ENCODE data around the gene MMP7. TPM values are rescaled to one million over a fixed set of nuclear protein-coding genes. Genes with fewer than 3 reads are reported as not detected.

MMP7 gene
- total and polyA plus RNA-seq, 2 donors (not counting 1 experiment from before 2014, with no cell fraction given) = not detected

- H4K20me1 ChIP-seq (ENCODE audit: control insufficient read depth, insufficient read depth, low read length, poor library complexity, severe bottlenecking) = no peaks in the 10 kb centered on the region
- H3K27ac ChIP-seq (ENCODE audit: low read length in 2 of 2) = peak overlapping the region; percentile 87 to 96
- ATAC-seq (ENCODE audit: low read depth) (peak; percentile 66), DNase-seq (peak; percentile 61)
- ChIA-PET POLR2A (interaction anchor here (0.8 kb wide), 1 partner anchor 12 kb away, joined by 3 read pairs; no protein-coding TSS in a partner anchor), CTCF (interaction anchor here (0.9 to 1.7 kb wide), 4 partner anchors 16 to 64 kb away, joined by 3 to 7 read pairs (median 4); no protein-coding TSS in a partner anchor)
- H3K4me2 ChIP-seq (replicated peaks; ENCODE audit: low read depth, low read length, poor library complexity, severe bottlenecking) = peak overlapping the region; percentile 81
- H3K36me3 ChIP-seq (replicated peaks in 1 of 2; ENCODE audit: control extremely low read depth in 1 of 2, control insufficient read depth in 1 of 2, extremely low read depth in 1 of 2, insufficient read depth in 2 of 2, low read length in 1 of 2) = no peaks in the 10 kb centered on the region
- Mint-ChIP-seq H3K4me1 (peaks cover 54% of the 10 kb centered on the region), H3K4me3 (peak overlapping the region; percentile 61), H3K9me3 (ENCODE audit: insufficient read depth) (no peaks in the 10 kb centered on the region), H3K27me3 (no peaks in the 10 kb centered on the region), H3K27ac (peak overlapping the region; percentile 77)
- intact Hi-C loops (cut with micrococcal nuclease) = loop anchor here (1.0 to 5.0 kb wide), 3 partner anchors 13 to 45 kb away; no protein-coding TSS in a partner anchor
- peak overlapping the region; percentile 62 for H3K9ac ChIP-seq (ENCODE audit: low read length)
- H3K4me1 ChIP-seq (ENCODE audit: control insufficient read depth in 2 of 2, insufficient read depth in 2 of 2, low read length in 2 of 2) = peaks cover 53 to 56% of the 10 kb centered on the region in 2 donors
- TF ChIP-seq EZH2 (IDR thresholded peaks at IDR 0.05; ENCODE audit: borderline replicate concordance, insufficient read depth, low read depth, low read length, poor library complexity, severe bottlenecking) (no peak), CTCF (IDR thresholded peaks at IDR 0.05) (no peak)
- H3K79me2 ChIP-seq (ENCODE audit: control insufficient read depth, insufficient read depth, low read length) = no peaks in the 10 kb centered on the region
- peaks cover 1 to 14% (median 9%) of the 10 kb centered on the region in 3 donors for H3K9me3 ChIP-seq (ENCODE audit: control extremely low read depth in 1 of 3, control insufficient read depth in 2 of 3, insufficient read depth in 1 of 3, low read length in 2 of 3)
- peak overlapping the region in 2 of 5 experiments; percentile 13 to 67 for H3K4me3 ChIP-seq (ENCODE audit: control extremely low read depth in 1 of 5, extremely low read depth in 1 of 5, insufficient read depth in 1 of 5, low read depth in 2 of 5, low read length in 4 of 5)
- H3K27me3 ChIP-seq (replicated peaks in 1 of 4; ENCODE audit: control extremely low read depth in 1 of 4, control insufficient read depth in 3 of 4, insufficient read depth in 4 of 4, low read length in 3 of 4) = no peaks in the 10 kb centered on the region
- peak overlapping the region; percentile 4 for H2AFZ ChIP-seq (ENCODE audit: insufficient read depth, low read depth, low read length, poor library complexity, severe bottlenecking)
These were observed 29.3 kb upstream of the MMP7 start for GRCh38 chr11:102559839-102560238.

- 100% methylated on average over 1 of the region's 3 CpGs for WGBS (ENCODE audit: insufficient coverage)
These were observed 24.5 kb upstream of the MMP7 start for GRCh38 chr11:102555091-102555490.

More at GRCh38 chr11:102555091-102555490, 24.5 kb upstream of the MMP7 start:
- Histone ChIP-seq H3K4me2 (replicated peaks; ENCODE audit: low read depth, low read length, poor library complexity, severe bottlenecking) (no peak overlapping the region), H3K9ac (ENCODE audit: low read length) (no peak overlapping the region), H3K79me2 (ENCODE audit: control insufficient read depth, insufficient read depth, low read length) (no peaks in the 10 kb centered on the region), H3K36me3 (replicated peaks in 1 of 2; ENCODE audit: control extremely low read depth in 1 of 2, control insufficient read depth in 1 of 2, extremely low read depth in 1 of 2, insufficient read depth in 2 of 2, low read length in 1 of 2) (no peaks in the 10 kb centered on the region), H3K27ac (ENCODE audit: low read length in 2 of 2) (no peak overlapping the region), H3K4me1 (ENCODE audit: control insufficient read depth in 2 of 2, insufficient read depth in 2 of 2, low read length in 2 of 2) (peaks cover 22 to 24% of the 10 kb centered on the region in 2 donors), H3K4me3 (ENCODE audit: control extremely low read depth in 1 of 5, extremely low read depth in 1 of 5, insufficient read depth in 1 of 5, low read depth in 2 of 5, low read length in 4 of 5) (no peak overlapping the region), H2AFZ (ENCODE audit: insufficient read depth, low read depth, low read length, poor library complexity, severe bottlenecking) (no peak overlapping the region), H3K27me3 (replicated peaks in 1 of 4; ENCODE audit: control extremely low read depth in 1 of 4, control insufficient read depth in 3 of 4, insufficient read depth in 4 of 4, low read length in 3 of 4) (no peaks in the 10 kb centered on the region), H4K20me1 (ENCODE audit: control insufficient read depth, insufficient read depth, low read length, poor library complexity, severe bottlenecking) (no peaks in the 10 kb centered on the region), H3K9me3 (ENCODE audit: control extremely low read depth in 1 of 3, control insufficient read depth in 2 of 3, insufficient read depth in 1 of 3, low read length in 2 of 3) (peaks cover 1 to 14% (median 9%) of the 10 kb centered on the region in 3 donors)
- H3K27me3 Mint-ChIP-seq = no peaks in the 10 kb centered on the region
- ChIA-PET POLR2A (no interaction called here), CTCF (interaction anchor here (1.2 to 1.6 kb wide), 2 partner anchors 29 to 694 kb away, joined by 3 read pairs; no protein-coding TSS in a partner anchor)
- H3K4me3 Mint-ChIP-seq = no peak overlapping the region
- ATAC-seq (ENCODE audit: low read depth) = no peak
- DNase-seq = no peak
- TF ChIP-seq EZH2 (IDR thresholded peaks at IDR 0.05; ENCODE audit: borderline replicate concordance, insufficient read depth, low read depth, low read length, poor library complexity, severe bottlenecking) (no peak), CTCF (IDR thresholded peaks at IDR 0.05) (no peak)
- no peaks in the 10 kb centered on the region for H3K9me3 Mint-ChIP-seq (ENCODE audit: insufficient read depth)
- intact Hi-C loops (cut with micrococcal nuclease) = loop anchor here (5.0 kb wide), 1 partner anchor 37 kb away; no protein-coding TSS in a partner anchor
- H3K4me1 Mint-ChIP-seq = peaks cover 26% of the 10 kb centered on the region
- no peak overlapping the region for H3K27ac Mint-ChIP-seq
